GM19468 (cell line): ENCODE data around the gene HIVEP2.

Source experiments
- ATAC-seq: cut with Tn5 transposase; IDR thresholded peaks from one replicate; pipeline ENCODE4 v1.9.1; 2021; ENCODE audit warnings: mild to moderate bottlenecking, moderate library complexity, moderate number of reproducible peaks; ENCODE audit not compliant: unreplicated experiment; ENCODE audit errors: extremely low read depth

HIVEP2 gene

GRCh38 chr6:142758629-142759025 is 186.3 kb downstream of the HIVEP2 start:
- no peak for ATAC-seq

DNA sequence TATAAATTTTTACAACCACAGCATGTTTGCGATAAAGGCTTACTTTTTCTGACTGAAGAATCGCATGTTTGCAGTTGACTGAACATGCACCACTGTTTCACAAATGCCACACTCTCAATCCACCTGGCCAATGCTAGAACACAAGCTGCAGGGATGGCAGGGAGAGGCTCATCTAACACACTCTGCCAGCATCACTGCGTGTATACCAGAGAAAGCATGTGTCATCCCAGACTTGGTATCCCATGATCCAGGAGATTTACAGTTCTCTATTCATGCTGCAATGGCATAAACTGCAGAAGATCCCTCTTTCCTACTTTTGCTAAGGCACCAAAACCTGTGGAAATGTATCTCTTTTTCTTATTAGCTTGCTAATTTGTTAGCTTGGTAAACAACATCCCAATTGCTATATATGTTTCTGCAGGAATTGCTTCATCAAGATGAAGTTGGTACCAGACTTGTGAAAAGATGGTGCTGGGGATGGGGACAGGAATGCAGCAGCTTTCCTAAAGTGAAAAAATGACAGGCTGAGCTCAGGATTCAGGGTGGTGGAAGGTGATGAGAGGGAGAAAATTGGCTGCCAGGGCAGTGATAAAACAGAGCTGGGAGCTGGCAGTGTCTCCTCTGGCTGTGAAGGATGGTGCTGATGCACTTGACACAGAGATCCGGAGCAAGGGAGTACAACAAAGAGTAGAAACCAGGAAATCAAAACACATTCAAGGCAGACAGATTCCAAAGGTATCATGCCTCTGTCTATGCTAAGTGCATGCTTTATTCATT is 186.9 kb downstream of the HIVEP2 start:
- ATAC-seq: no peak

DNA sequence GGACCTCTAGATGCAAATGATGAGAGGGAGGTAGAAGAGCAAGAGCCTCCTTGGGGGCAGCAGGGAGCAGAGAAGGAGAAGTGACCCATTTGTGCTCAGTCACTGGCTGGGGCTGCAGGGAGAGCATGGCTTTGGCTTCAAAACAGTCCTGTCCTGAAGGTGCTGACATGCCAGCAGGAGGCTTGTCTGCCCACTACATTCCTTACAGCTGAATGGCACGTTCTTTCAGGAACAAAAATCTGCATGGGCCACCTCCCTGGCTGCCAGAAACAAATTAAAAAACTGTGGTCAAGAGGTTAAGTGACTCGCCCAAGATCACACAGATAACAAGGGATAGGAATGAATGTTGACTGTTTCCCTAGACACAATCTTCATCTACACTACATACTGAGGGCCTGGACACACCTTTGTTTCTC is 188.8 kb downstream of the HIVEP2 start:
- ATAC-seq: no peak

- ATAC-seq: no peak
These were observed 191.8 kb downstream of the HIVEP2 start for GRCh38 chr6:142753196-142753595.

DNA sequence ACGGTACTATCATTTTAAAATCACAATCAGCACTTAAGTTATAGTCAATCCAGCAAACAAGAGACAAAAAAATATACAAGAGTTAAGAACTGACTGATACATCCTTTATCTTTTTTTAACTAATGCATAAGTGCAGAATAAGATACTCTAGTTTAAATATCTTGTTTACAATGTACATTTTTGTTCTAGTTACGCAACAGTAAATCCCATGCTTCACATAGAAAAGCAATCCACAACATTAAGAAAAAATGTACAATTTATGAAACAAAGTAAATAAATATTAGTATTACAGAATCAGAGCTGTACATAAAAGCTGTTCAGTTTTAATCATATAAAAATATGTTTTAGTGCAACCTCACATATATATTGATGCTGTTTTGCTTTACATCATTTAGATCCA is 192.6 kb downstream of the HIVEP2 start:
- ATAC-seq: no peak

DNA sequence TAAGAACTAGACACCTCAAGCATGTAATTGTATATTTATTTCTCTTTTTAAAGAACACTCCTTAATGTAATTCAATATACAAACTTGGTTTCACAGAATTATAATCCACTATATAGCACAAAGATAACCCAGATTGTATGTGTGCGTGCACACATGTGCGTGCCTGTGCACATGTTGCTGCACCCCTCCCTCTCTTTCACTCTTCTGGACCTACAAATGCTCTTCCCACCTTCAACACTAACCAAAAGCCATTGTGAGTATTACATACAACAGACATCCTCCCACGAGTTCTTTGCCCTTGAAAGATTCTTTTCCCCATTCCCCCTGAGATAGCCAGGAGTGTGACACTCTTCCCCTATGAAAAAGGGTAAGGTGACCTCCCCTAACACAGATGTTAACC is 193.5 kb downstream of the HIVEP2 start:
- no peak for ATAC-seq

DNA sequence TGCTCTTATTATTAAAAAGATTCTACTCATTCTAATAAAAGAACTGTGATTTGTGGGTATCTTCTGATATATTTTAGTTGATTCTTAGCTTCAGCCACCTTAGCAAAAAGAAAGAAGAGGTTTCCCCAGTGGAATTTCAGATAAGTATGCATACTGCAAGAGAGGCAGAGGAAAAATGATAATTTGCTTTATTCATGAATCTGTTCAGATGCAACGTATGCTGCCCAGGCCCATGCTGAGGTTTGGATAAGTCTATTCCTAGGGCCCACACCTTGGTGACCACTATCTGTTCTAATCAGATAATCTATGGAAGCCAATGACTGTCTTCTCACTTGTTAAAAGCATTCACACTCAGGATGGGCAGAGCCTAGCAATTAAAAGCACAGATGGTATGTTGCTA is 194.0 kb downstream of the HIVEP2 start:
- no peak for ATAC-seq

DNA sequence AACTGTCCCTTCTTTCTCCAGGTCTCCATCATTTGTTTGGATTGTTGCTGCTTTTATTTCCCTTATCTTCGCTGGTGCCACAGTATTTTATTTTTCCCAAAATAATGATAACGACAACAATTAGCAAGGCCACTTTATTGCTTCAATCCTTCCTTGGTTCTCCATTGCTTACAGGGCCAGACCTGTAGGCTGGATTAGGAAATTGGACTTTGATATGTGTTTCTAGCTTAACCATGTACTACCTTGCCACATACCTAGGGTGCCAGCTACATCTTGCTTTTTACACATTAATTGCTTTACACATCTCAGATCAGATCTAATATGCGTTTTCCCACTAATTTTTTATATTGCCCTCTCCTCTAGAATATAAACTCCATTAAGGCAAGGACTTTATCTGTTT is 195.4 kb downstream of the HIVEP2 start:
- no peak for ATAC-seq

- ATAC-seq: peak; percentile 38
These were observed 198.5 kb downstream of the HIVEP2 start for GRCh38 chr6:142746524-142746923.

GRCh38 chr6:142744836-142745235 is 200.1 kb downstream of the HIVEP2 start:
- ATAC-seq: no peak

DNA sequence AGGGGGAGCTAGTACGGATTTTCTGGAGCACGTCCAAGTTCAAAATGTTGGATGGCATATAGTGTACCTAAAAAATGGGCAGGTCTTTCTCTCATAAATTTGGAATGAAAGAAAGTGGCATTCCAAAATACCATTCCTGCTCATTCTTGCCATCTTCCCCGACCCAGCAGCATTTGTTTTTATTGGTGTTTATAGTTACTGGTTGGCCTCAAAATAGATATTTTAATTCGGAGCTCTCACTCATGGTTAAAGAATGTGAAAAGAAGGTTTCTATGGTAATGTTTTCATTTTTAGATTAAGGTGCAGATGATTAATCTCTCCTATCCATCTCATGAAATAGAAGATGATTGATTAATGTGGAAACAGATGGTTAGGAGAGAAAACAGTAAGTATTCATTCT is 204.5 kb downstream of the HIVEP2 start:
- ATAC-seq: no peak

- ATAC-seq: no peak
These were observed 206.2 kb downstream of the HIVEP2 start for GRCh38 chr6:142738731-142739130.

DNA sequence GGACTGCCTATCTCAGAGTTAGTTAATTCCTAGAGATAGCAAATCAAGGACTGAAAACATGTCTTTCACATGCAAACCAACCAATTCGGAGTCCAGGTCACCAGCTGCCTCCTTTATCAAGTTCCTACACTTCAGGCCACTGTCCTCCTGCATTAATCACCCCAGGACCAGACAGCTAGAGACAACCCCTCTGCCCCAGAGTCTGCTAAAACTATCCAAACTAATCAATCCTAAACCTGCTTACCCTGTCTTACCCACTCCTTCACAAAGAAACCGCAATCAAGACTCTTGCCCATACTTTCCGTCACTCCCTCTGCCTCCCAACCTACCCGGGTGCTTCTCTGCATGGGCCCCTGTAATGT is 207.0 kb downstream of the HIVEP2 start:
- no peak for ATAC-seq

GRCh38 chr6:142737368-142738034 is 207.5 kb downstream of the HIVEP2 start:
- no peak for ATAC-seq

DNA sequence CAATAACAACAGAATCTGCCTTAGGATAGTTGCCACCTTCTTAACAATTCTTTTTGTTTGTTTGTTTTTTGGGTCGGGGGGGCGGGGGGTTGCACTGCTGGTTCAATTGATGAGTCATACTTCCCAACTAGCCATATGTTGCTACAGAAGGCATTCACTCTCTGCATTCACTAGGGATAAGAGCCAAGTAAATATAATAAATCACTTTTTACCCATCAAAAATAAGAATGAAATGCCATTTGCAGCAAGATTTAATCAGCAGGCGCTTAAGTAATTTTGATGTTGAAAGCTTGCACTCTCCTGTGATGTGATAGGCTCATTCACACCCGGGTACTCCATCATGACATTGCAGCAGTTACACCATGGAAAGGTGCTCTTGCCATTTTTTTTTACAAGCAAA is 209.8 kb downstream of the HIVEP2 start:
- ATAC-seq: no peak

DNA sequence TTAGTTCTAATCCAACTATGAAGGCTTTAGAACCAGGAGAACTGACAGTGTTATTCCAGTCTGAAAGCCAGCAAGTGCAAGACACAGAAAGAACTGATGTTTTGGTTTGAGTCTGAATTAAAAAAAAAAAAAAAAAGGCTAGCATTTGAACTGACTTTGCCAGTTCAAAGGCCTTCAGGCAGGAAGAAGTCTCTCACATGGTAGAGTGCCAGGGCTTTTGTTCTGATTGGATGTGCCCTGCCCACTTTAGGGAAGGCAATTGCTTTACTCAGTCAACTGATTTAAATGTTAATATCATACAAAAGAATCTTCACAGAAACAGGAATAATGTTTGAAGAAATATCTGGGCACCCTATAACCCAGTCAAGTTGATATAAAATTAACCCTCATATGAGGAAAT is 212.2 kb downstream of the HIVEP2 start:
- ATAC-seq: no peak

GRCh38 chr6:142731611-142732010 is 213.4 kb downstream of the HIVEP2 start:
- no peak for ATAC-seq

DNA sequence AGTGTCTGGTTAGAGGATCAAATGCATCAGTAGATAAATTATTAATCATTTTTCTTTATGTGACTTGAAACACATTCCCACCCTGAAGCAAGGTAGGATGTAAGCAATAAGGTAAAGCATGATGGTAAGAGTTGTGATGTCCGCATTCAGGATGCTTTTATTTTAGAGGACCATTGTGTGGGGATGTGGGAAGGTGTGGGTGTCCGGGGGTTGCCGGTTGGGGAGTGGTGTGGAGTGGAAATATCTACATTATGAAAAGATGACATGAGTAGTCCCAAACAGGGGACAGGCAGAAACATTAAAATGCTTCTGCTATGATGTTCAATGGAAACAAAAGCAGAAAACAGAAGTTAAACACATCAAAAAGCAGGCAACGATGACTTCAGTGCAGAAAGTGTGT is 215.4 kb downstream of the HIVEP2 start:
- no peak for ATAC-seq

GRCh38 chr6:142728910-142729481 is 216.0 kb downstream of the HIVEP2 start:
- no peak for ATAC-seq

- ATAC-seq: no peak
These were observed 216.6 kb downstream of the HIVEP2 start for GRCh38 chr6:142728364-142728763.

DNA sequence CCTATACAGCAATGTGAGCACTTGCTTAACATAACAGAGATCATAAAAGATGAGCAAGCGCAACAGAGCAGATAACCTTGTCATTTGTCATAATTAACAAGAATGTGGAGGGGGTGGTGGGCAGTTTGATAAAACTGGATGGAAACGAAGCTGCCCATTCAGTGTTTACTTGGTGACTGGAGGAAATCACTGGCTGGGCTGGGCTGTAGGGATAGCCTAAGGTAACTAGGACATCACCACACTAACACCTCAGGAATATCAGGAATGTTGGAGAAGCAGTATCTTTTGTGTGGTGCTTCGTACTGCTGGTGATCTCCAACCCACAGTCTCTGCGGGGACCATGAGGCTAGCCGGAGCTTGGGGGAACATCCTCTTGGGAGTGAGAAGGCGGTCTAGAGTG is 218.4 kb downstream of the HIVEP2 start:
- ATAC-seq: no peak
